Measurements from ENCODE around the gene SNX1.

GRCh38 chr15:64122936-64123351 is 27.2 kb downstream of the SNX1 start:
- TF ChIP-seq ZNF501 (tag by site-specific recombination; IDR thresholded peaks at IDR 0.05) (no peak), ZNF830 (tag by site-specific recombination; IDR thresholded peaks at IDR 0.05; ENCODE audit: low read depth) (no peak), KLF1 (tag by site-specific recombination; IDR thresholded peaks at IDR 0.05) (no peak), ZNF121 (tag by site-specific recombination; IDR thresholded peaks at IDR 0.05) (no peak), ZNF311 (tag by site-specific recombination; IDR thresholded peaks at IDR 0.05; ENCODE audit: borderline replicate concordance) (no peak), ZNF530 (tag by site-specific recombination; IDR thresholded peaks at IDR 0.05; ENCODE audit: low read depth) (no peak), YY1 (tag by site-specific recombination; IDR thresholded peaks at IDR 0.05) (no peak), ZBTB10 (tag by site-specific recombination; IDR thresholded peaks at IDR 0.05) (no peak), CTCF (tag by site-specific recombination; IDR thresholded peaks at IDR 0.05) (no peak)

All from HEK293 (cell line).